ENCODE data around the gene AADACL2. TPM values are rescaled to one million over a fixed set of nuclear protein-coding genes. Genes with fewer than 3 reads are reported as not detected.

Gene AADACL2
- total and polyA plus RNA-seq, 9 of the 15 experiments (the other 6 are each of a cell fraction or from before 2014, with no cell fraction given), result not detected

DNA sequence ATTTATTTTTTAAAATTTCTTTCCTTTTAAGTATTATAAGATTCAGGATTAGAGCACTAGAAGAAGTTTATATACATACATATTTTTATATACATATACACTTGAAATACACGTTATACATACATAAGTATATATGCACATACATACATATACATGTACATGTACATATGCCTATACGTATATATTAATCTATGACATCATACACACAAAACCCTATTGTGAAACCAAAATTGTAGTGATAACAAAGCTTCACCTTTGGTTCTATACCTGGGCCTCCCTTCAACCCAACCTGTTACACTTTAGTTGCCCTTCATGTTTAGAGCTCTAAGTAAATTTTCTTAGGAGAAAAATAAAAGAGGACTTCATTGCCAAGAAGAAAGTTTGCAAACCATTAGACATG, 17.0 kb downstream of the AADACL2 start (continued):
- no peak for TF ChIP-seq NCOA2 (IDR thresholded peaks at IDR 0.05; ENCODE audit: partially characterized antibody in 2 of 2)

DNA sequence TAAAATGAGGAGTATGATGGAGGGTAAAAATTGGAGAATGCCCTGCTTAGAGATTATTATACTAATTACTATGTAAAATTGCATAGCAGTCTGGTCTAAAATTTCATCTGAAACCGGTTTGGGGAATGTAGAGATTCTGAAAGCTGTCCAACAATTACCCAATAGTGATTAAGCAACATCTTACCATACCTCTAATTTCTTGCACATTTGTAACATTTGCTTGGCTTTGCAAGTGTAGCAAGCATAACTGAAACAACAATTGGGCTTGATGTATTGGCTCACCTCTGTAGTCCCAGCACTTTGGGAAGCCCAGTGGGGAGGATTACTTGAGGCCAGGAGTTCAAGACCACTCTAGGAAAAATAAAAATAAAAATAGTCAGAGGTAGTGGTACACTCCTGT, 17.4 kb downstream of the AADACL2 start:
- no peak for ATAC-seq
- Histone ChIP-seq H3K4me1 (replicated peaks in 1 of 2; ENCODE audit: control insufficient read depth in 2 of 2, insufficient read depth in 2 of 2, low read length in 2 of 2) (no peaks in the 10 kb centered on the region), H3K9ac (ENCODE audit: insufficient read depth in 1 of 2, low read depth in 2 of 2, low read length in 2 of 2) (no peak overlapping the region), H3K9me3 (replicated peaks; ENCODE audit: control insufficient read depth, insufficient read depth, low read depth, low read length) (no peaks in the 10 kb centered on the region), H3K27me3 (ENCODE audit: control insufficient read depth in 2 of 2, insufficient read depth in 2 of 2, low read length in 2 of 2) (no peaks in the 10 kb centered on the region), H3K4me3 (no peak overlapping the region), H3K4me2 (ENCODE audit: insufficient read depth, low read length) (no peak overlapping the region), H3K27ac (ENCODE audit: extremely low read depth, low read depth, low read length) (no peak overlapping the region), H3K9me1 (ENCODE audit: control insufficient read depth, insufficient read depth, low read length) (no peaks in the 10 kb centered on the region), H4K20me1 (replicated peaks; ENCODE audit: control insufficient read depth, insufficient read depth, low read length) (no peaks in the 10 kb centered on the region), H3K36me3 (ENCODE audit: control insufficient read depth, insufficient read depth, low read length) (no peaks in the 10 kb centered on the region), H2AFZ (ENCODE audit: low read depth, low read length) (no peak overlapping the region), H3K79me2 (ENCODE audit: control insufficient read depth, insufficient read depth, low read length) (no peaks in the 10 kb centered on the region)
- POLR2A ChIA-PET, result no interaction called here
- DNase-seq (ENCODE audit: extremely low read depth in 1 of 4, low spot score in 3 of 4), result no peak
- intact Hi-C loops (cut with micrococcal nuclease) (no loop called here), in situ Hi-C loops (cut with MboI) (no loop called here)
- no TSS peak for BruUV-seq (replicated peaks)
- FAIRE-seq, result no peak
- WGBS (ENCODE audit: insufficient coverage, low coverage, missing lambda C conversion rate), result 0% methylated on average over 1 of the region's 1 CpG
- TF ChIP-seq CEBPG (CRISPR knock-in tag; IDR thresholded peaks at IDR 0.05) (no peak), CEBPG (tag; conservative IDR thresholded peaks at IDR 0.05 in 1 of 2, IDR thresholded peaks at IDR 0.05 in 1 of 2) (peak; percentile 19 to 45; a peak in 2 of 4 replicates), SP2 (IDR thresholded peaks at IDR 0.05; ENCODE audit: extremely low read depth, low read depth, low read length, poor library complexity, severe bottlenecking) (no peak), CEBPB (tag; IDR thresholded peaks at IDR 0.05) (0 out of 2 replicates have a peak, but pooled peaks have one; percentile 23)
- CTCF ChIA-PET (ENCODE audit: low intra/inter-chr PET ratio), result no interaction called here
